Body of pancreas (tissue), 4 donors: ENCODE measurements around the gene AZI2. TPM values are rescaled to one million over a fixed set of nuclear protein-coding genes. Genes with fewer than 3 reads are reported as not detected.
A peak's percentile ranks its signal among the peaks of the same experiment; 100 is the strongest.

ENCODE experiments used
- ATAC-seq: fragments of 150-250 bp; one replicate; pipeline ENCODE4 v1.9.1; 2016
- DNase-seq, 4 donors: peaks; one replicate each; pipeline ENCODE4 v3.0.0-alpha.2; 2019
- H3K27ac ChIP-seq, 4 donors: fragments of 200-600 bp; sonication (generic); 1 replicate in 3 of 4; 2 replicates in 1 of 4; pipeline versions ENCODE4 v1.5.1 to v1.6.1; 2016 to 2019; ENCODE audit warnings: mild to moderate bottlenecking in 1 of 4, mixed read lengths in 1 of 4, moderate library complexity in 1 of 4
- H3K27me3 ChIP-seq, 2 donors: fragments of 200-600 bp; sonication (generic); one replicate each; pipeline ENCODE4 v1.6.0; 2016; ENCODE audit warnings: mild to moderate bottlenecking in 1 of 2
- H3K36me3 ChIP-seq, 2 donors: fragments of 200-600 bp; sonication (generic); replicated peaks in 1 of 2; 2 replicates each; pipeline ENCODE4 v1.5.1; 2016; ENCODE audit warnings: low read depth in 2 of 2; ENCODE audit not compliant: insufficient read depth in 1 of 2
- H3K4me1 ChIP-seq: fragments of 200-600 bp; sonication (generic); one replicate; pipeline ENCODE4 v1.6.0; 2016
- H3K4me3 ChIP-seq, 2 donors: fragments of 200-600 bp; sonication (generic); 1 replicate in 1 of 2; 2 replicates in 1 of 2; pipeline ENCODE4 v1.5.1; 2016 to 2019
- H3K9me3 ChIP-seq, 3 donors: fragments of 200-600 bp; sonication (generic); 1 replicate in 2 of 3; 2 replicates in 1 of 3; pipeline ENCODE4 v1.5.1; 2016
- CTCF ChIP-seq, 7 experiments: fragments of 450-650 bp in 4 of 7; fragments of 200-600 bp in 3 of 7; sonication (generic) in 3 of 7; IDR thresholded peaks; one replicate each; pipeline ENCODE4 v1.5.1; 2016 to 2019; ENCODE audit warnings: antibody characterized with exemption in 7 of 7
- POLR2A ChIP-seq, 3 donors: fragments of 450-650 bp; IDR thresholded peaks; one replicate each; pipeline ENCODE4 v1.6.1; 2016; ENCODE audit warnings: antibody characterized with exemption in 3 of 3, mild to moderate bottlenecking in 2 of 3
- WGBS, 2 donors: methylation state at CpG; one replicate each; pipeline ENCODE4 v1.1.5; 2017; 5-methylcytosine and 5-hydroxymethylcytosine counted together
- intact Hi-C: fragments of 100-400 bp; cut with DNase I; formaldehyde crosslinking; loops from one replicate; pipeline ENCODE4 v1.15.1; 2023
- total RNA-seq, 2 donors: library from RNA; depleted of rRNA; stranded (reverse); fragments of >200 nt; gene quantifications; one replicate each; pipeline ENCODE4 v1.1.0, GENCODE V29; 2016

AZI2 gene
- total RNA-seq, 2 donors from 2014 or later, result 31.3 to 31.6 TPM

DNA sequence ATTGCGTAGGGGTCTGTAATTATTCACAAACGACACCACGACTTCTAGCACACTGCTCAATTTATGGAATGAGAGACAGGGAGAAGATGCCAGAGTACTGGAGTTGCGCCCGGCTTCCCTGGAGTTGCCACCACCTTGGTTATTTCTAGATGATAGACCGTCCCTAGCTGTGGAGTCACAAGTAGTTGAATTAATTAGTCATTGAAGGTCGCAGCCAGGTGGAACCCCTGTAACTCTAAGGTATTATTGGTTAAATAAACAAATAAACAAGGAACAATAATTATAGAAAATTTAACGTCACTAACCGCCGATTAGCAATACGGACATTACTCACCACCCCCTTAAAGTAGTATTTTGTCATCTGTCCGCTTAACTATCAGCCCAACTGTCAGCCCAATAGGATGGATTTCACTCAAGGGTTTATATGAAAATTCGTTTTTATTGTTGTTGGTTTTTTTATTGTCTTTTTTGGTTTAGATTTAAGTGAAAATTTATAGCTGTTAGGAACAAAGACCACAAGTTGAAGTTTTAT lies 911 bp upstream of the AZI2 start:
- no peaks in the 10 kb centered on the region for H3K27me3 ChIP-seq
- no peaks in the 10 kb centered on the region for H3K9me3 ChIP-seq
- TF ChIP-seq POLR2A (IDR thresholded peaks at IDR 0.05), result no peak
- peak in 1 of 7 experiments; percentile 10 for TF ChIP-seq CTCF (IDR thresholded peaks at IDR 0.05)
- no peaks in the 10 kb centered on the region for H3K36me3 ChIP-seq
- H3K4me3 ChIP-seq, result peak overlapping the region; percentile 62 to 78
- peaks cover 25% of the 10 kb centered on the region for H3K4me1 ChIP-seq
- 8 to 13% methylated on average over 13 of the region's 13 CpGs for WGBS, 2 donors
- peak overlapping the region; percentile 92 to 100 (median 100) for H3K27ac ChIP-seq
- DNase-seq (no peak), ATAC-seq (peak; percentile 3)
- intact Hi-C loops, result no loop called here

- ATAC-seq (no peak), DNase-seq (no peak)
- H3K36me3 ChIP-seq, result no peaks in the 10 kb centered on the region
- intact Hi-C loops, result no loop called here
- peak overlapping the region; percentile 92 to 100 (median 100) for H3K27ac ChIP-seq
- H3K4me3 ChIP-seq, result peak overlapping the region; percentile 62 to 78
- H3K4me1 ChIP-seq, result peaks cover 25% of the 10 kb centered on the region
- no peaks in the 10 kb centered on the region for H3K27me3 ChIP-seq
- WGBS, 2 donors, result 0 to 1% methylated on average over 16 of the region's 16 CpGs
- H3K9me3 ChIP-seq, result no peaks in the 10 kb centered on the region
- TF ChIP-seq CTCF (IDR thresholded peaks at IDR 0.05), result peak in 2 of 7 experiments; percentile 3 to 6
- TF ChIP-seq POLR2A (IDR thresholded peaks at IDR 0.05), result peak in 1 of 3 donors; percentile 40
These were observed 377 bp downstream of the AZI2 start for GRCh38 chr3:28348265-28348628.

DNA sequence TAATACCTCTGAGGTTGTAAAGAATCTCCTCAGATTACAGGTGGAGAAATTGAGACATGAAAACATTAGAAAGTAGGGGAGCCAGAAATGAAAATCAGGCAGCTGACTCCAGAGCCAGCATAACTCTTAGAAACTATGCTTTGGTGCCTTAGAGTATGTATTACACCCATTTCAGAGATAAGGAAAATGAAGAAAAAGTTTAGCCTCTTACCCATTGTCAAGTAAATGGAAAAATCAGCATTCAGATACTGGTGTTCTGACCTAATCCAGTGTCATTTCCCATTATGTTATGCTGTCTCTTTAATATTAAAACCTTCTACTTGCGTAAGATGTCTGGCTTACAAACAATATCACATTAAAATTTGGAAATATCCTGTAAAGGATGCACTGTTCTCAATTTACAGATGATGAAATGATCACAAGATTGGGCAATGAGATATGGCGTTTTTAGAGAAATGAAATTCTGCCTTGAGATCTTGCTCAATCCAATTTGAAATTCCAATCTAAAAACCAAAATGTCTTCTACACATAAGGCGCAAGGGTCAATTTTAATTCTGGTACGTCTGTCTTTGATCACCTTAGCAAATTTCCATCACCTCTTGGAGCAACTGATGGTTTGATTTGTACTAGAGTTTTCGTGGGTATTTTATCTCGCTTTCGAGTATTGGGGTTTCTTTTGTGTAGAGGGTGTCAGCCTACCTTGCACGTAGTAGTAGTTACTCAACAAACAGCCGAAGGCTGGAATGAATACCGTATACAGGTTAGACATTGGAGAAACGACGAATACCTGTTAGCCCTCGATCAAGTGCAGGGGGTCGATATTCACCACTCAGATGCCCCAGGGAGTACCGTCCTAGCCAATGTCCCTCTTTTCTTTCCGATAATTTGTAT lies 1.0 kb downstream of the AZI2 start:
- WGBS, 2 donors, result 12 to 15% methylated on average over 16 of the region's 16 CpGs
- Histone ChIP-seq H3K4me3 (peak overlapping the region; percentile 62 to 78), H3K27me3 (no peaks in the 10 kb centered on the region), H3K36me3 (no peaks in the 10 kb centered on the region), H3K9me3 (no peaks in the 10 kb centered on the region), H3K27ac (peak overlapping the region; percentile 92 to 100 (median 100)), H3K4me1 (peaks cover 25% of the 10 kb centered on the region)
- DNase-seq (peak in 1 of 4 donors; percentile 3), ATAC-seq (no peak)
- intact Hi-C loops, result no loop called here
- TF ChIP-seq POLR2A (IDR thresholded peaks at IDR 0.05) (no peak), CTCF (IDR thresholded peaks at IDR 0.05) (no peak)

- ATAC-seq, result no peak
- H3K27ac ChIP-seq, result no peak overlapping the region
- intact Hi-C loops, result no loop called here
- peaks cover 29% of the 10 kb centered on the region for H3K4me1 ChIP-seq
- DNase-seq, result no peak
- WGBS, 2 donors, result 78 to 79% methylated on average over 1 of the region's 1 CpG
- H3K27me3 ChIP-seq, result no peaks in the 10 kb centered on the region
- no peaks in the 10 kb centered on the region for H3K9me3 ChIP-seq
- no peaks in the 10 kb centered on the region for H3K36me3 ChIP-seq
- H3K4me3 ChIP-seq, result no peak overlapping the region
- TF ChIP-seq CTCF (IDR thresholded peaks at IDR 0.05) (no peak), POLR2A (IDR thresholded peaks at IDR 0.05) (no peak)
These were observed 2.9 kb downstream of the AZI2 start for GRCh38 chr3:28345690-28346089.
